OCI-LY7 (cell line): Measurements from ENCODE around the gene SETD1A.

Source experiments
- EZH2phosphoT487 ChIP-seq: fragments of 200-600 bp; sonication (generic); IDR thresholded peaks from 2 replicates; pipeline ENCODE4 v1.6.1; 2018; ENCODE audit warnings: low read depth, borderline replicate concordance, mild to moderate bottlenecking, mixed run types, antibody characterized with exemption, low read length, moderate library complexity, mixed read lengths
- TF ChIP-seq, protein P1 (sequence below): fragments of 200-600 bp; sonication (generic); conservative IDR thresholded peaks from 2 replicates; pipeline ENCODE4 v1.5.1; 2014; ENCODE audit warnings: mild to moderate bottlenecking, antibody characterized with exemption, low read length, moderate library complexity, mixed read lengths

DNA sequence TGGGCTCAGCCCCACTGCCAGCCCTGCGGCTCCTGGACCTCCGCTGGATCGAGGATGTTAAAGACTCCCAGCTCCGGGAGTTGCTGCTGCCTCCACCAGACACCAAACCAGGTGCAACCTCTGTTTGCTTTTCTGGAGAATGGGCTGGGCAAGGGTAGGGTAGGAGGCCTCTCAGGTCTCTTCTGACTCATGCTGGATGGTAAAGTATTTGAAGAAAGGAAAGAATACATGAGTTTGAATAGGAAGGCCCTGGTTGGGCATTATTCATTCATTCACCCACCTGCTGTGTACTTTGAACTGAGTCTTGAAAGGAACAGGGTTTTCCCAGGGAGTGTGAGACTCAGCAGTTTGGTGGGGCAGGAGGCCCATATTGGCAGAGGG, 15.1 kb upstream of the SETD1A start:
- TF ChIP-seq, protein P1, sequence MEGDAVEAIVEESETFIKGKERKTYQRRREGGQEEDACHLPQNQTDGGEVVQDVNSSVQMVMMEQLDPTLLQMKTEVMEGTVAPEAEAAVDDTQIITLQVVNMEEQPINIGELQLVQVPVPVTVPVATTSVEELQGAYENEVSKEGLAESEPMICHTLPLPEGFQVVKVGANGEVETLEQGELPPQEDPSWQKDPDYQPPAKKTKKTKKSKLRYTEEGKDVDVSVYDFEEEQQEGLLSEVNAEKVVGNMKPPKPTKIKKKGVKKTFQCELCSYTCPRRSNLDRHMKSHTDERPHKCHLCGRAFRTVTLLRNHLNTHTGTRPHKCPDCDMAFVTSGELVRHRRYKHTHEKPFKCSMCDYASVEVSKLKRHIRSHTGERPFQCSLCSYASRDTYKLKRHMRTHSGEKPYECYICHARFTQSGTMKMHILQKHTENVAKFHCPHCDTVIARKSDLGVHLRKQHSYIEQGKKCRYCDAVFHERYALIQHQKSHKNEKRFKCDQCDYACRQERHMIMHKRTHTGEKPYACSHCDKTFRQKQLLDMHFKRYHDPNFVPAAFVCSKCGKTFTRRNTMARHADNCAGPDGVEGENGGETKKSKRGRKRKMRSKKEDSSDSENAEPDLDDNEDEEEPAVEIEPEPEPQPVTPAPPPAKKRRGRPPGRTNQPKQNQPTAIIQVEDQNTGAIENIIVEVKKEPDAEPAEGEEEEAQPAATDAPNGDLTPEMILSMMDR = no peak
- TF ChIP-seq EZH2phosphoT487 = no peak
